ENCODE results near the gene TANGO6. TPM values are rescaled to one million over a fixed set of nuclear protein-coding genes. Genes with fewer than 3 reads are reported as not detected.

Gene TANGO6
- total and polyA plus RNA-seq, 12 donors: 1.9 to 17.9 (median 10.9) TPM

- no peaks in the 10 kb centered on the region for H3K27me3 ChIP-seq
- no peak for DNase-seq
- H3K4me3 ChIP-seq: no peak overlapping the region
- intact Hi-C loops (cut with DNase I): no loop called here
- H3K27ac ChIP-seq: no peak overlapping the region
- no peaks in the 10 kb centered on the region for H3K4me1 ChIP-seq (replicated peaks in 1 of 2)
- H3K9me3 ChIP-seq (replicated peaks in 1 of 3): no peaks in the 10 kb centered on the region
- H3K36me3 ChIP-seq (replicated peaks in 1 of 2): peaks cover 0 to 8% of the 10 kb centered on the region in 2 donors
- WGBS, 4 donors: 89 to 93% (median 93%) methylated on average over 6 of the region's 6 CpGs
- no peak for TF ChIP-seq POLR2A (IDR thresholded peaks at IDR 0.05)
- no peak for TF ChIP-seq CTCF (IDR thresholded peaks at IDR 0.05)
Measured at GRCh38 chr16:69037373-69038160, 194.2 kb downstream of the TANGO6 start.

- Histone ChIP-seq H3K9me3 (replicated peaks in 1 of 3) (no peaks in the 10 kb centered on the region), H3K36me3 (replicated peaks in 1 of 2) (peaks cover 0 to 8% of the 10 kb centered on the region in 2 donors), H3K27ac (peak overlapping the region in 1 of 5 donors; percentile 13), H3K4me3 (no peak overlapping the region), H3K4me1 (replicated peaks in 1 of 2) (no peaks in the 10 kb centered on the region), H3K27me3 (no peaks in the 10 kb centered on the region)
- intact Hi-C loops (cut with DNase I): no loop called here
- 82 to 88% (median 85%) methylated on average over 4 of the region's 4 CpGs for WGBS, 4 donors
- TF ChIP-seq CTCF (IDR thresholded peaks at IDR 0.05) (no peak), POLR2A (IDR thresholded peaks at IDR 0.05) (no peak)
- DNase-seq: peak in 3 of 7 donors; percentile 12 to 55 (median 13)
Measured at GRCh38 chr16:69039333-69039941, 196.1 kb downstream of the TANGO6 start.

- Histone ChIP-seq H3K4me3 (no peak overlapping the region), H3K27ac (peak overlapping the region in 1 of 5 donors; percentile 13), H3K4me1 (replicated peaks in 1 of 2) (no peaks in the 10 kb centered on the region), H3K9me3 (replicated peaks in 1 of 3) (no peaks in the 10 kb centered on the region), H3K36me3 (replicated peaks in 1 of 2) (peaks cover 0 to 8% of the 10 kb centered on the region in 2 donors), H3K27me3 (no peaks in the 10 kb centered on the region)
- 88 to 92% (median 90%) methylated on average over 6 of the region's 6 CpGs for WGBS, 4 donors
- TF ChIP-seq CTCF (IDR thresholded peaks at IDR 0.05): no peak
- TF ChIP-seq POLR2A (IDR thresholded peaks at IDR 0.05): no peak
- no peak for DNase-seq
- intact Hi-C loops (cut with DNase I): no loop called here
Measured at GRCh38 chr16:69040144-69040909, 197.0 kb downstream of the TANGO6 start.

Measured in adrenal gland (tissue), 12 donors.